ENCODE measurements around the gene TPO.
A peak's percentile ranks its signal among the peaks of the same experiment; 100 is the strongest.

DNA sequence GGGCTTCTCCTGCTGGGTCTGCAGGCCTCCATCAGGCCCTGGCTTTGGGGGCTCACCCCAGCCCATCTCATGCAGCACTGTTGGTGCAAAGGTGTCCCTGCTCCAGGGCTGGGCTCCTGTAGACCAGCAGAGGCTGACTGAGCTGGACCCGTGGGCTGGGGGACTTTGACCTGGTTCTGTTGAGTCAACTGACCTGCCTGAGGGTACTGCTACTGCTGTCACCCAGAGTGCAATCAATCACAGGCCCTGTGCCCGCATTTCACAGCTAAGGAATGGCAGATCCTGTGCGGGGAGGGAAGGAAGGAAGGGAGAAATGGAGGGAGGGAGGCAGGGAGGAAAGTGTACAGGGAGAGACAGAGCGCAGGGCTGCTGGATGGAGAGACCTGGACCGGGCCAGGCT lies 136.8 kb downstream of the TPO start:
- TF ChIP-seq CTCF (IDR thresholded peaks at IDR 0.05; ENCODE audit: low read depth, low read length, missing input control) (no peak), HNF4G (IDR thresholded peaks at IDR 0.05) (peak; percentile 80), GABPA (IDR thresholded peaks at IDR 0.05 in 1 of 2, conservative IDR thresholded peaks at IDR 0.05 in 1 of 2) (no peak), REST (IDR thresholded peaks at IDR 0.05) (peak; percentile 47), ZBTB33 (IDR thresholded peaks at IDR 0.05) (no peak), SP1 (IDR thresholded peaks at IDR 0.05) (peak; percentile 74), FOXA1 (IDR thresholded peaks at IDR 0.05) (no peak), JUND (IDR thresholded peaks at IDR 0.05) (peak in 1 of 2 donors; percentile 41), MAX (IDR thresholded peaks at IDR 0.05) (no peak), YY1 (IDR thresholded peaks at IDR 0.05) (peak; percentile 54), RAD21 (IDR thresholded peaks at IDR 0.05) (no peak), TAF1 (conservative IDR thresholded peaks at IDR 0.05) (no peak), EGR1 (IDR thresholded peaks at IDR 0.05; ENCODE audit: low read depth in 2 of 2) (no peak), FOXA2 (IDR thresholded peaks at IDR 0.05) (peak; percentile 23)

Measured in liver (tissue), 3 donors.